ENCODE data around the gene NRSN1.
A peak's percentile ranks its signal among the peaks of the same experiment; 100 is the strongest.

The NRSN1 gene

GRCh38 chr6:24145690-24146131 is 19.7 kb downstream of the NRSN1 start:
- no peak for DNase-seq

GRCh38 chr6:24146871-24147270 is 20.9 kb downstream of the NRSN1 start:
- DNase-seq = no peak

- no peak for DNase-seq
Observed at GRCh38 chr6:24147511-24148153, 21.6 kb downstream of the NRSN1 start.

- DNase-seq = no peak
Observed at GRCh38 chr6:24148154-24148570, 22.1 kb downstream of the NRSN1 start.

- peak; percentile 30 for DNase-seq
Observed at GRCh38 chr6:24148684-24149083, 22.7 kb downstream of the NRSN1 start.

- DNase-seq = peak; percentile 49
Observed at GRCh38 chr6:24149296-24149695, 23.3 kb downstream of the NRSN1 start.

GRCh38 chr6:24149836-24150235 is 23.8 kb downstream of the NRSN1 start:
- no peak for DNase-seq

- DNase-seq = no peak
Observed at GRCh38 chr6:24152014-24152413, 26.0 kb downstream of the NRSN1 start.

GRCh38 chr6:24154121-24154520 is 28.1 kb downstream of the NRSN1 start:
- DNase-seq = no peak

- peak; percentile 56 for DNase-seq
Observed at GRCh38 chr6:24157886-24158285, 31.9 kb downstream of the NRSN1 start.

GRCh38 chr6:24183584-24183983 is 57.6 kb downstream of the NRSN1 start:
- DNase-seq = no peak

- DNase-seq = no peak
Observed at GRCh38 chr6:24186349-24186748, 60.3 kb downstream of the NRSN1 start.

- no peak for DNase-seq
Observed at GRCh38 chr6:24187965-24188577, 62.1 kb downstream of the NRSN1 start.

GRCh38 chr6:24188578-24189080 is 62.6 kb downstream of the NRSN1 start:
- DNase-seq = no peak

- DNase-seq = no peak
Observed at GRCh38 chr6:24191346-24191745, 65.3 kb downstream of the NRSN1 start.

GRCh38 chr6:24193364-24193763 is 67.3 kb downstream of the NRSN1 start:
- no peak for DNase-seq

GRCh38 chr6:24194978-24195700 is 69.1 kb downstream of the NRSN1 start:
- no peak for DNase-seq

- no peak for DNase-seq
Observed at GRCh38 chr6:24195836-24196597, 70.0 kb downstream of the NRSN1 start.
